Superior temporal gyrus (tissue), 1 donor: ENCODE measurements around the gene TRMT10C.
A peak's percentile ranks its signal among the peaks of the same experiment; 100 is the strongest.
"Not testable (repeated sequence)": the region's sequence is repeated elsewhere in the genome, so short reads cannot be mapped to it uniquely, and the experiment has no call there.

ENCODE experiments used
- DNase-seq: peaks from one replicate; pipeline ENCODE4 v3.0.0-alpha.2; 2016; ENCODE audit errors: extremely low spot score

The TRMT10C gene

DNA sequence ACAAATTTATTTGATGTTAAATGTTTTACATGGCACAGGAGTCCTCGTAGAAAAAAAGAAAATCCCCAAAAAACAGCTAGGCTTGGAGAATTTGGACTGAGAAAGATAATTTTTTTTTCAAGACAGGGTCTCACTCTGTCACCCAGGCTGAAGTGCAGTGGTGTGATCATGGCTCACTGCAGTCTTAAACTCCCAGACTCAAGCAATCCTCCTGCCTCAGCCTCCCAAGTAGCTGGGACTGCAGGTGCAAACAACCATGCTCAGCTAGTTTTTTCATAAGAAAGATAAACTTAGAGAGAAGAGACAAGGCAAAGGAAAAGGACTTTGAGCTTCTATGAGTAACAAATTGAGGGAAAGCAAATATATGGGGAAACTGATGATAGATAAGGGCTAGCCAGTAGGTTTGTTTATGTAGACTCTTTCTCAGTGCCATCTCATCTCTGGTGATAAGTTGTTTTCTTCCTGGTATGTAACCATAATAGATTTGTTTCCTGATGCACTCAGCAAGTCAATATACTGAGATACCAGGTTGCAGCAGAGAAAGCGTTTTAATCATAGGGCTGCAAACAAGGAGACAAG is 13.1 kb upstream of the TRMT10C start:
- no peak for DNase-seq

DNA sequence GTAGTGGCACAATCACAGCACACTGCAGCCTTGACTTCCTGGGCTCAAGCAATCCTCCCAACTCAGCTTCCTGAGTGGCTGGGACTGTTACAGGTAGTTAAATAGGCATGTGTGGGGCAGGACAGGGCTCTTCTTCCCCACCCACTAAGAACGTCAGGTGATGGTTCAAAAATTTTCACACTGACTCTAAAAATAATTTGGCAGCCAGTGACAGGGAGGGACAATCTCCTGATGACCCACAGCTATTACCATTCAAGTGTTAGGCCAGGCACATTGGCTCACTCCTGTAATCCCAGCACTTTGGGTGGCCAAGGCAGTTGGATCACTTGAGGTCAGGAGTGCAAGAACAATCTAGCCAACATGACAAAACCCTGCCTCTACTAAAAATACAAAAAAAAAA is 12.2 kb upstream of the TRMT10C start:
- no peak for DNase-seq

DNA sequence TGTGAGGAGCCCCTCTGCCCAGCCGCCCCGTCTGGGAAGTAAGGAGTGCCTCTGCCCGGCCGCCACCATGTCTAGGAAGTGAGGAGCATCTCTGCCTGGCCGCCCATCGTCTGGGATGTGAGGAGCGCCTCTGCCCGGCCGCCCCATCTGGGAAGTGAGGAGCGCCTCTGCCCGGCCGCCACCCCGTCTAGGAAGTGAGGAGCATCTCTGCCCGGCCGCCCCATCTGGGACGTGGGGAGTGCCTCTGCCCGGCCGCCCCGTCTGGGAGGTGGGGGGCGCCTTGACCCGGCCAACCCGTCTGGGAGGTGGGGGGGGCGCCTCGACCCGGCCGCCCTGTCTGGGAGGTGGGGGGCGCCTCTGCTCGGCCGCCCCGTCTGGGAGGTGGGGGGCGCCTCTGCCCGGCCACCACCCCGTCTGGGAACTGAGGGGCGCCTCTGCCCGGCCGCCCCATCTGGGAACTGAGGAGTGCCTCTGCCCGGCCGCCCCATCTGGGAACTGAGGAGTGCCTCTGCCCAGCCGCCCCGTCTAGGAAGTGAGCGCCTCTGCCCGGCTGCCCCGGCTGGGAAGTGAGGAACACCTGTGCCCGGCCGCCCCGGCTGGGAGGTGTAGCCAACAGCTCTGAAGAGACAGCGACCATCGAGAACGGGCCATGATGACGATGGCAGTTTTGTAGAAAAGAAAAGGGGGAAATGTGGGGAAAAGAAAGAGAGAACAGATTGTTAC is 10.1 kb upstream of the TRMT10C start:
- not testable (repeated sequence) for DNase-seq

DNA sequence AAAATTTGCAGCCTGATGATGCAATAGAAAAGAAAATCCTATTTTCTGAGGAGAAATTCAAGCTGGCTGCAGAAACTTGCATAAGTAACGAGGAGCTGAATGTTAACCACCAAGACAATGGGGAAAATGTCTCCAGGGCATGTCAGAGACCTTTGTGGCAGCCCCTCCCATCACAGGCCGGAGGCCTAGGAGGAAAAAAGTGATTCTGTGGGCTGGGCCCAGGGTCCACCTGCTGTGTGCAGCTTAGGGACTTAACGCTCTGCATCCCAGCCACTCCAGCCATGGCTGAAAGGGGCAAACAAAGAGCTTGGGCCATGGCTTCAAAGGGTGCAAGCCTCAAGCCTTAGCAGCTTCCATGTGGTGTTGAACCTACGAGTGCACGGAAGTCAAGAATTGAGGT is 8.3 kb upstream of the TRMT10C start:
- DNase-seq = not testable (repeated sequence)

DNA sequence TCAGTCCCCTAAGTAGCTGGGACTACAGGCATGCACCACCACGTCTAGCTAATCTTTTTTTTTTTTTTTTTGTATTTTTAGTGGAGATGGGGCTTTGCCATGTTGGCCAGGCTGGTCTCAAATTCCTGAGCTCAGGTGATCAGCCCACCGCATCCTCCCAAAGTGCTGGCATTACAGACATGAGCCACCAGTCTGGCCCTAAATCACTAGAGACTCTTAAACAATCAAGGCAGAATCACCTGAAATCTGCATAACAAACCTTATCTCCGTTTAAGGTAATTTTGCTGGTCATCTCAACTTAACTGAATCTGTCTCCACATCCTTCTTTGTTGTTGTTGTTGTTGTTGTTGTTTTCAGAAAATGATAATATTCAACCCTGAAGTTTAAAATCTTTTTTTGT is 5.6 kb upstream of the TRMT10C start:
- no peak for DNase-seq

DNA sequence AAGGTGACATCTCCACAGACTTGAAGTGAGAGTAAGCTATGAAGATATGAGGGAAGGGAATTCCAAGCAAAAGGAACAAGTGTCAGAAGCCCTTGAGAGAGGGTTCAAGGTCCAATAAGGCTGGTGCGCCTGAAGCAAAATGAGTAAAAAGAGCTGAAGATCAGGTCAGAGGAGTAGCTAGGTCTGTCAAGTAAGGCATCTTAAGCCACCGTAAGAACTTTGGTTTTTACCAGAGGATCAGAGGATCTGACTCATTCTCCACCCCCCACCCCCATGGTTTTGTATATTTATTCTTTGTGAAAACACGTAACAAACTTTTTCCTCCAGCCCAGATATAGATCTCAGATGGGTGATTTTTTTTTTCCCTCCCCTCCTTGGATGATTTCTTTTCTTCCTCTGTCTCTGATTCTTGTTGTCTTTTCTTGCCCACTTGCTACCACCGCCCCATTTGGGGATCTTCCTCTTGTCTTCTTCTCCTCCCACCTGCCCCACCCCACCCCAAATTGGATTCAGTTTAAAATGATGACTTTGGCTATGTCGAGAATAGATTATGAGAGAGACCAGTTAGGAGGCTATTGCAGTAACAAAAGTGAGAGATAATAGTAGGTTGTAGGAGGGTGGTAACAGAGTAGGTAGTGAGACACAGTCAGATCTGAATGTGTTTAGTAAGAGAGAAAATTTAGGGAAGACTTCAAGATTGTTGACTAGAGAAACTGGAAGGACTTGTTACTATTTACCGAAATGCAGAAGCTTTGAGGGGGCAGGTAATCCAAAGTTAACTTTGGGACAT is 6.1 kb downstream of the TRMT10C start:
- no peak for DNase-seq

DNA sequence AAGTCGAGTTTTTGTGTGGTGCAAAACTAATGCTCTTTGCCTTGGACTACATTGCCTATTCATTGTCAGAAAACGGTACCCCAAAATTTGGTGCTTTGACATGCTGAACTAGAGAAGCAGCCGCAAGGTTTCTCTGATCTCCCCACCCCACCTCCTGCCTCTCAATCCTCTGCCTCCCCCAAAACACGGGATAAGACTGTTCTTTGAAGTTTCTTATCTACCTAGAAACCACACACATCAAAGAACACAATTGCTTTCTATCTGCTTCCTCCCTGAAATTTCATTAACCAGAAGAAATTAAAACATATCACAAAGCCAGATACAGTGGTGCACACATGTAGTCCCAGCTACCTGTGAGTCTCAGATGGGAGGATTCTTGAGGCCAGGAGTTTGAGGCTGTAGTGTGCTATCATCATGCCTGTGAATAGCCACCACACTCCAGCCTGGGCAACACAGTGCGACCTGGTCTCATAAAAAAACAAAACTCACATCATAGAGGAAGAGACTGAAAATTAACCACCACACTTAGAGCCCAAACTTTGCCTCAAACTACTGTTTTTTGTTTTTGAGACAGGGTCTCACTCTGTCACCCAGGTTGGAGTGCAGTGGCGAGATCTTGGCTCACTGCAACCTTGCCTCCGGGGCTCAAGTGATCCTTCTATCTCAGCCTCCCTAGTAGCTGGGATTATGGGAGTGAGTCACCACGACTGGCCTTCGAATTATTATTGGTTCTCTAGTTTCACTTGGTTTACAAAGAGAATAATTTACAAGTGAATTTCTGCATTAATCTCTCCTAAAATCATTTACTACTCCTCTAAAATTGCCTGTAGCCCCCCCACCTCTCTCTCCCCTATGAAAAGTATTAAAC is 9.6 kb downstream of the TRMT10C start:
- DNase-seq = no peak

DNA sequence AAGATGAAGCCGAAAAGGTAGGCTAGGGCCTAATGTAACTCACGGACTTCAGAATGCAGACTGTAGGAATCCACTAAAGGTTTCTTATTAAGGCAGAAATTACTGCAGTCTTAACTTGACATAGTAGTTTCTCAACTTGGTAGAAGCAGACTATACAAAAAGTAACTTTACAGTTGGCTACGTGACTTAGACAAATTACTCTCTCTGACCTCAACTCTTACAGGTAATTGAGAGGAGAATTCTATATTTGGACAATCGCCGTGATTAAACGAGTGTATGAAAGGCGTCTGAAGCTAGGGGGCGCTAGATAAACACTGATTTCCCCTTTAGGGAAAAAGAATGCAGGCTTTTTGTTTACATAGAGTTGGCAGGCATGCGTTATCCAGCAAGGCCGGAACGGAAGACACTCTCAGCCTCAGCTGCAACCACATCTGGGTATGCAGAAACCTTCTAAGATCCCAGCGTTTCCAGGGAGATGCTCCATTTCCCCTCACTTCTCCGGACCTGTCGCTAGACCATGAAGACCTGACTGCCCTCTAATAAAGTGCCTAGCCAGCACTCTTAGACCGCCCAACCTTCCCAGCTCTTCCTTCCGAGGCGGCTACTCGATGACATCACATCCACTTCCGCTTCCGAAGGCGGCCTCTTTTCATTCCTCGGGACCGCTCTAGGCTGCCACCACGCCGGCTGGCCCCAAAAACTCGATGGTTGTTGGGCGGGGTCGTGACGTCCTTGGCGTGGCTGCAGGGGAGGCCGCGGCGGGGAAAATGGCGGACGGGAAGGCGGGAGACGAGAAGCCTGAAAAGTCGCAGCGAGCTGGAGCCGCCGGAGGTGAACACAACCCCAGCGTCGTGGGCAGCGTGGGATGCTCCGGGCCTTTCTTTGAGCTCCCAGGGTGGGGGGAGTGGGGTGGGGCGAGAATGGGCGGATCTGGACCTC is 12.1 kb downstream of the TRMT10C start, which contains the start of gene PCNP:
Gene PCNP (plus strand): TSS at position 732 of the 939 bp plus-strand sequence. CDS start 36 bp downstream, at position 768.
- DNase-seq = peak; percentile 100

DNA sequence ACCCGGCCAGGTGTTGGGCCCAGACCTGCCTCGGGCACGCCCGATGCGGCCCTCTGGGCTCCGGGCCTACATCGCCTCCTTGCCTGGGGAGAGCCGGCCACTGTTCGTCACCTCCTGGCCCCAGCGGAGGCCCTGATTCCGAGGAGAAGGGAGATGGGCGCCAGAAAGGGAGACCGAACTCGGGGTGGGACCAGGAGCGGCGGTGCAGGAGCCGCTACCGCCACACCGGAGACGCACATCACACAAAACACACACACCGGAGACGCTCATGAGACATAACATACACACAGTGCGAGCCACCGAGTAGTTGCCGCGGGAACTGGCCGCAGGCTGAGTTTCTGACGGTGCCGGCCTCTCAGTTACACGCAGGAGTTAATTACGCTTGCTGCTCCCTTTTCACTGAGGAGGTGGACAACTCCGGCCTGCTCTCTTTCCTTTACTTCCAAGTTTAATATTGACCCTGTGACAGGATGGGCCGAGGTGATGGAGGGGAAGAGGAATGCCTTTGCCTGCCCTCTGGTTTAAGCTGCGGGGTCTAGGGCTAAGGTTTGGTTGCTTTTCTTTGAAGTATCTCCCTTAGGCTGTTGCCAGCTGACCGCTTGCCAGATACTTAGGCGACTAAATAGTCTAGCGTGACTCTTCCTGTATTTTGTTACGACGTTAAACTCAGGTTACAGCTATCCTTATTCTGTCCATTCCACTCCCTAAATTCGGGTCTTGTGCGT is 12.9 kb downstream of the TRMT10C start:
- peak; percentile 39 for DNase-seq

DNA sequence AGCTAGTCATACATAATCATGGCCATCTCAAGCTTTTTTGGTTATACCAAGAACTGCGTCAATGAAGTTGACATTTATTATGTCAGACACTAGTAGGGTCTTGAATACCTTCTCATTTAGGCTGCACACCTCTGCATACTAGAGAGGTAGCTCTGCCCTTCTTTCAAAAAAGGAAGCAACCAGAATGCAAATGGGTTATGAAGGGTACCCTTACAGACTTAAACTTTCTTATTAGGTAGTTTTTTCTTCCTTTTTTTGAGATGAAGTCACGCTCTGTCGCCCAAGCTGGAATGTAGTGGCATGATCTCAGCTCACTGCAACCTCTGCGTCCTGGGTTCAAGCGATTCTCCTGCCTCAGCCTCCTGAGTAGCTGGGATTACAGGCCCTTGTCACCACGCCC is 15.6 kb downstream of the TRMT10C start:
- no peak for DNase-seq

DNA sequence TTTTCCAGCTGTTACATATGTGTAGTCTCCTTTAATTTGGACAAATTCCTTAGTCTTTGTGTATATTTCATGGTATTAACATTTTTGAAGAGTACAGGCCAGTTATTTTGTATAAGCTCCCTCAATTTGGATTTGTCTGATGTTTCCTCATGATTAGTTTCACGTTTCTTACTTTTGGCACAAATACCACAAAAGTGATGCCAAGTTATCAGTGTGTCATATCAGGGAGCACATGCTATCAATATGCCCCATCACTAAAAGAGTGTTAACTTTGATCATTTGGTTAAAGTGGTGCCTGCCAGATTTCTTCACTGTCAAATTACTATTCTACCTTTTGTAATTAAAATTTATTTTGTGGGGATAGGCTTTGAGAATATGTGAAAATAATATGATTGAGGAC is 26.9 kb downstream of the TRMT10C start:
- DNase-seq = no peak

DNA sequence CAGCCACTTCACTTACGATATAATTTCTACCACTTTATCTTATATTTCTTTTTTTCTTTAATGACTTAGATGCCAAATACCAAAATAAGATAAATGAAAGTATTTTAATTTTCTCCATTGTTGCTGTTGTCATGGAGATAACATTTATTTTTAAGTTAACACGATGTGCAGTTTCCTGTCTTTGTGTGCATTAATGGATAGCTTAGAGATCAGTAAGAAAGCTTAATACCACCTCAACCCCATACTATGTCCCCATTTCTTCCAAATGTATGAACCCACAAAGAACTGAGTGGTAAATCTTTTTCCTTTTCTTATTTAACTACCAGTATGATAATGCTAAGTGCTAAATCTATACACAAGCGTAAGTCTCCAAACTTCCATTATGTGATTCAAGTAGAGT is 29.4 kb downstream of the TRMT10C start:
- DNase-seq = no peak

DNA sequence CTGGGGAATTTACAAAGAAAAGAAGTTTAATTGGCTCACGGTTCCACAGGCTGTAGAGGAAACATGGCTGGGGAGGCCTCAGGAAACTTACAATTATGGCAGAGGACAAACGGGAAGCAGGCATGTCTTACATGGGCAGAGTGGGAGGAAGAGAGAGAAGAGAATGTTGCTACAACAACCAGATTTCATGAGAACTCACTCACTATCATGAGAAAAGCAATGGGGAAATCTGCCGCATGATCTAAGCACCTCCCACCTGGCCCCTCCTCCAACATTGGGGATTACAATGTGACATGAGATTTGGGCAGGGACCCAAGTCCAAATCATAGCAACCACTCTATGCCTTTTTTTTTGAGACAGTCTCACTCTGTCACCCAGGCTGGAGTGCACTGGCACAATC is 41.1 kb downstream of the TRMT10C start:
- DNase-seq = no peak

DNA sequence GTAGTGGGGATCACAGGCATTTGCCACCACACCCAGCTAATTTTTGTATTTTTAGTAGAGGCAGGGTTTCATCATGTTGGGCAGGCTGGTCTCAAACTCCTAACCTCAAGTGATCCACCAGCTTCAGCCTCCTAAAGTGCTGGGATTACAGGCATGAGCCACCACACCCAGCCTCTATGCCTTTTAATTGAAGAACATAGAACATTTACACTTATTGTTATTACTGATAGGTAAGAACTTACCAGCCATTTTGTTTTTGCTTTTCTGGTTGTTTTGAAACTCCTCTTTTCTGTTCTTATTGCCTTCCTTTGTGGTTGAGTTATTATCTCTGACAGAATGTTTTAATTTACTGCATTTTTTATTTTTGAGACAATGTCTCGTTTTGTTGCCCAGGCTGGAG is 41.5 kb downstream of the TRMT10C start:
- DNase-seq = no peak

DNA sequence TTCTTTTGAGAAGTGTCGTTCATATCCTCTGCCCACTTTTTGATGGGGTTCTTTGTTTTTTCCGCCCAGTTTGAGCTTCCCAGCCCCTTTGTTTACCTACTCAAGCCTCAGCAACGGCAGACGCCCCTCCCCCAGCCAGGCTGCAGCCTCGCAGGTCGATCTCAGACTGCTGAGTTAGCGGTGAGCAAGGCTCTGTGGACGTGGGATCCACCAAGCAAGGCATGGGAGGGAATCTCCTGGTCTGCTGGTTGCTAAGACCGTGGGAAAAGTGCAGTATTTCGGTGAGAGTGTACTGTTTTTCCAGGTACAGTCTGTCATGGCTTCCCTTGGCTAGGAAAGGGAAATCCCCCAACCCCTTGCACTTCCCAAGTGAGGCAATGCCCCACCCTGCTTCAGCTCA is 43.7 kb downstream of the TRMT10C start:
- DNase-seq = not testable (repeated sequence)

DNA sequence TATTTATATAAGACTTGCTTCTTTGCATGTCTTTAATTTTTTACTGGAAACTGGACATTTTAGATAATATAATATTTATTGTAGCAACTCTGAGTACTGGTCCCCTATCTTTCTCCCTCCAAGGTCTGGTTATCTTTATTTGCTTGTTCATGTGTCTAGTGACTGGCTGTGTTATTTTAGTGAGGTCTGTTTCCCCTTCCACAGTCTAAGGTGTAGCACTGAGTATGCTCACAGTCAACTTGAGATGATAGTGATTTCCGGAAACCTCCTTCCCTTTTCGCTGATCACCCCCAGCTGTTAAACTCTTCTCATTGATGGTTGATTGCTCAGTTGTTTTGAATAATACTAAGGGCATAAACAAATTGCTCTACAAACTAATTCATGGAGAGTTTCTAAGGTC is 49.4 kb downstream of the TRMT10C start:
- DNase-seq = no peak

DNA sequence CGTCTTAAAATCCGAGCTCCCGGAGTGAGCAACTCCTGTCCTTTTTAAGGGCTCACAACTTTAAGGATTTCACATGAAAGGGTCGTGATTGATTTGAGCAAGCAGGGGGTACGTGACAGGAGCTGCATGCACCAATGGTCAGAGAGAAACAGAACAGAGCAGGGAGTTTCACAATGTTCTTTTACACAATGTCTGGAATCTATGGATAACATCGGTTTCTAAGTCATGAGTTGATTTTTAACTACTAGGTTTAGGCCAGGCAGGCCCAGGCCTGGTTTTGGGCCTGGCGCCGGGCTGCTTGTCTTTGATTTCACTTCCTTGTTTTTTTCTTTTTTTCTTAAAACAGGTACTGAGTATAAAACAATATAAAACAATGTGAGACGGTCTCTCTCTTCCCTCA is 51.3 kb downstream of the TRMT10C start:
- DNase-seq = not testable (repeated sequence)

DNA sequence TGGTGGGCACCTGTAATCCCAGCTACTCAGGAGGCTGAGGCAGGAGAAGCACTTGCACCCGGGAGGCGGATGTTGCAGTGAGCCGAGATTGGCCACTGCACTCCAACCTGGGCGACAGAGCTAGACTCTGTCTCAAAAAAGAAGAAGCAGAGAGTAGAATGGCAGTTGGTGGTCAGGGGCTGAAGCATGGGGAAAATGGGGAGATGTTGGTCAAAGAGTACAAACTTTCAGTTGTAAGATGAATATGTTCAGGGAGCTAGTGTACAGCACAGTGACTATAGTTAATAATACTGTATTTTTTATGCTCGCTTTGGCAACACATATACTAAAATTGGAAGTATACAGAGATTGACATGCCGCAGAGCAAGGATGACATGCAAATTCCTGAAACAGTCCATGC is 53.9 kb downstream of the TRMT10C start:
- no peak for DNase-seq
